ENCODE results near the gene B3GAT2. TPM values are rescaled to one million over a fixed set of nuclear protein-coding genes. Genes with fewer than 3 reads are reported as not detected.

The B3GAT2 gene
- total and polyA plus RNA-seq, 8 donors: 0.03 to 0.12 (median 0.05) TPM; not detected in 4

DNA sequence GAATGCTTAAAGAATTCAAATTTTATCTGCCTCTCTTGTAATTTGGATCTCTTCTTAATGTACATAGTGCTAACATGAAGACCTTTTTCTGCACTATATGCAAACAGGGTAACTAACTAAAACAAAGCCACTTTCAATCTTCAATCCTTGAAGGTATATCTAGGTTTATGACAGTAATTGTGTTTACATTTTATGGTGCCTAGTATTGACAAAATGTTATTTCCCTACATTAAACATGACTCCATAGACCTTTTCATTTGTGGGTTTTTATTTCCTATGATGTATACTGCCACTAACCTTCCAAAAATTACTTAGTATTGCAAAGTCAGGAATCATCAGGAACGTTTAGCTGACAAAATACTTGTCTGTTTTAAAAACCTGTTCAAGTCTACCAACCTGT lies 95.9 kb downstream of the B3GAT2 start:
- ATAC-seq: no peak
- H3K4me1 ChIP-seq: no peaks in the 10 kb centered on the region
- no peaks in the 10 kb centered on the region for H3K27me3 ChIP-seq
- no peaks in the 10 kb centered on the region for H3K9me3 ChIP-seq
- DNase-seq: no peak
- peaks cover 0 to 6% (median 3%) of the 10 kb centered on the region in 3 donors for H3K36me3 ChIP-seq
- intact Hi-C loops (cut with DNase I): no loop called here
- TF ChIP-seq, protein P1, sequence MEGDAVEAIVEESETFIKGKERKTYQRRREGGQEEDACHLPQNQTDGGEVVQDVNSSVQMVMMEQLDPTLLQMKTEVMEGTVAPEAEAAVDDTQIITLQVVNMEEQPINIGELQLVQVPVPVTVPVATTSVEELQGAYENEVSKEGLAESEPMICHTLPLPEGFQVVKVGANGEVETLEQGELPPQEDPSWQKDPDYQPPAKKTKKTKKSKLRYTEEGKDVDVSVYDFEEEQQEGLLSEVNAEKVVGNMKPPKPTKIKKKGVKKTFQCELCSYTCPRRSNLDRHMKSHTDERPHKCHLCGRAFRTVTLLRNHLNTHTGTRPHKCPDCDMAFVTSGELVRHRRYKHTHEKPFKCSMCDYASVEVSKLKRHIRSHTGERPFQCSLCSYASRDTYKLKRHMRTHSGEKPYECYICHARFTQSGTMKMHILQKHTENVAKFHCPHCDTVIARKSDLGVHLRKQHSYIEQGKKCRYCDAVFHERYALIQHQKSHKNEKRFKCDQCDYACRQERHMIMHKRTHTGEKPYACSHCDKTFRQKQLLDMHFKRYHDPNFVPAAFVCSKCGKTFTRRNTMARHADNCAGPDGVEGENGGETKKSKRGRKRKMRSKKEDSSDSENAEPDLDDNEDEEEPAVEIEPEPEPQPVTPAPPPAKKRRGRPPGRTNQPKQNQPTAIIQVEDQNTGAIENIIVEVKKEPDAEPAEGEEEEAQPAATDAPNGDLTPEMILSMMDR (IDR thresholded peaks at IDR 0.05): no peak
- H3K27ac ChIP-seq: no peak overlapping the region
- no peak overlapping the region for H3K4me3 ChIP-seq
- no peak for FAIRE-seq
- 76 to 81% methylated on average over 1 of the region's 1 CpG for WGBS, 2 donors

GRCh38 chr6:70860045-70860444 lies 96.8 kb downstream of the B3GAT2 start:
- no peaks in the 10 kb centered on the region for H3K27me3 ChIP-seq
- no peaks in the 10 kb centered on the region for H3K4me1 ChIP-seq
- no peak overlapping the region for H3K4me3 ChIP-seq
- DNase-seq: no peak
- ATAC-seq: no peak
- peaks cover 0 to 6% (median 3%) of the 10 kb centered on the region in 3 donors for H3K36me3 ChIP-seq
- no peaks in the 10 kb centered on the region for H3K9me3 ChIP-seq
- intact Hi-C loops (cut with DNase I): no loop called here
- 87 to 100% methylated on average over 1 of the region's 1 CpG for WGBS, 2 donors
- FAIRE-seq: no peak
- TF ChIP-seq, protein P1 (IDR thresholded peaks at IDR 0.05): no peak
- no peak overlapping the region for H3K27ac ChIP-seq

- no peaks in the 10 kb centered on the region for H3K9me3 ChIP-seq
Measured at GRCh38 chr6:70857387-70858077, 99.3 kb downstream of the B3GAT2 start.

DNA sequence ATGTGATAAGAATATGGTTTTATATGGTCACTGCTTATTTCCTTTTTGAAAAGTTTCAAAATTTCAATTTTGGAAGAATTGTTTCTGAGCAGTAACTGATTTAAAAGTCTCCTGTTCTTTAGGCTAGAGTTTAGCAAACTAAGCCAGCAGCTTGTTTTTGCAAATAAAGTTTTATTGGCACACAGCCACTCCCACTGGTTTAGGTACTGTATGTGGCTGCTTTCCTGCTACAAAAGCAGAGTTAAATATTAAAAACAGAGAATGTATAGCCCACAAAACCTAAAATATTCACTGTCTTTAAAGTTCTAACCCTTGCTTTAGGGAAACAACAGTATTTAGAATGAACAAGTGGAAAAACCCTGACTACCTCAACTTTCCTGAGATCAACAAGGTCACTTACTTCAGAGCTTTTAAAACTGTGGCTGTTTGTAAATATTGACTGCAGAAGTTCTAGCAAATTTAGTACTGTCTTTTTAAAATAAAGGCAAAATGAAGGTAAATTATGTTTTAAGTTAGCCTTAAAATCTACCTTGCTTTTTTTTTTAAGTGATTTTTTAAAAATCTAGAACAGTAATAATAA lies 104.1 kb downstream of the B3GAT2 start:
- no peak overlapping the region for H3K4me3 ChIP-seq
- FAIRE-seq: peak; percentile 66
- no peaks in the 10 kb centered on the region for H3K4me1 ChIP-seq
- ATAC-seq: no peak
- H3K36me3 ChIP-seq: no peaks in the 10 kb centered on the region
- TF ChIP-seq, protein P1 (IDR thresholded peaks at IDR 0.05): no peak
- H3K27ac ChIP-seq: no peak overlapping the region
- no peaks in the 10 kb centered on the region for H3K9me3 ChIP-seq
- no peak for DNase-seq
- H3K27me3 ChIP-seq: no peaks in the 10 kb centered on the region
- intact Hi-C loops (cut with DNase I): no loop called here

More at GRCh38 chr6:70857387-70858077, 99.3 kb downstream of the B3GAT2 start:
- Histone ChIP-seq H3K27ac (no peak overlapping the region), H3K4me1 (no peaks in the 10 kb centered on the region), H3K4me3 (no peak overlapping the region), H3K36me3 (peaks cover 0 to 6% (median 3%) of the 10 kb centered on the region in 3 donors), H3K27me3 (no peaks in the 10 kb centered on the region)
- ATAC-seq (no peak), DNase-seq (no peak), FAIRE-seq (no peak)
- intact Hi-C loops (cut with DNase I): no loop called here
- TF ChIP-seq, protein P1 (IDR thresholded peaks at IDR 0.05): no peak
- 93% methylated on average over 5 of the region's 5 CpGs for WGBS, 2 donors
